Measurements from ENCODE around the gene LDHB.

GRCh38 chr12:21699851-21700250 lies 42.2 kb upstream of the LDHB start:
- no peak for TF ChIP-seq EZH2 (IDR thresholded peaks at IDR 0.05; ENCODE audit: borderline replicate concordance, low read length)
- no peak for TF ChIP-seq CTCF (conservative IDR thresholded peaks at IDR 0.05 in 1 of 2, IDR thresholded peaks at IDR 0.05 in 1 of 2; ENCODE audit: extremely low read depth in 1 of 2, insufficient read depth in 1 of 2, low read depth in 1 of 2, low read length in 2 of 2)

All from mammary epithelial cell (primary cell).